WTC11 (cell line): ENCODE data around the gene OCA2. TPM values are rescaled to one million over a fixed set of nuclear protein-coding genes. Genes with fewer than 3 reads are reported as not detected.

Experiments
- ATAC-seq: fragments of 200-7000 bp; cut with Tn5 transposase; 2 replicates; pipeline ENCODE4 v1.10.0; 2021; ENCODE audit warnings: mild to moderate bottlenecking, moderate library complexity
- CTCF ChIA-PET: fragments of 300-600 bp; sonication (Branson Sonifier 250); formaldehyde crosslinking; loops from one replicate; lab custom pipeline; 2021; ENCODE audit warnings: antibody characterized with exemption; lab: Charles Lee
- POLR2A ChIA-PET: fragments of 350-600 bp; sonication (Branson Sonifier 250); formaldehyde crosslinking; loops from one replicate; lab custom pipeline; 2021; ENCODE audit warnings: antibody characterized with exemption; lab: Charles Lee
- DNase-seq: peaks from one replicate; pipeline ENCODE4 v3.0.0; 2021; ENCODE audit warnings: low spot score
- H3K27ac Mint-ChIP-seq: 2 replicates; pipeline ENCODE4 v1.8.0; 2021; ENCODE audit warnings: mixed read lengths
- H3K27me3 Mint-ChIP-seq: 2 replicates; pipeline ENCODE4 v1.8.0; 2021; ENCODE audit warnings: low read depth, mild to moderate bottlenecking, moderate library complexity, mixed read lengths
- H3K36me3 Mint-ChIP-seq: 2 replicates; pipeline ENCODE4 v1.8.0; 2021; ENCODE audit warnings: mixed read lengths
- H3K4me1 Mint-ChIP-seq: 2 replicates; pipeline ENCODE4 v1.8.0; 2022; ENCODE audit warnings: mixed read lengths
- H3K4me3 Mint-ChIP-seq: 2 replicates; pipeline ENCODE4 v1.8.0; 2021; ENCODE audit warnings: mild to moderate bottlenecking, moderate library complexity, mixed read lengths
- H3K9me3 Mint-ChIP-seq: 2 replicates; pipeline ENCODE4 v1.8.0; 2021; ENCODE audit warnings: mixed read lengths
- CBFB ChIP-seq: sonication (generic); formaldehyde crosslinking; IDR thresholded peaks from 2 replicates; pipeline ENCODE4 v1.8.1; 2022; ENCODE audit warnings: mild to moderate bottlenecking, low read depth, missing genetic modification reagents
- CREB1 ChIP-seq: sonication (generic); formaldehyde crosslinking; IDR thresholded peaks from 2 replicates; pipeline ENCODE4 v1.8.0; 2023; ENCODE audit warnings: mild to moderate bottlenecking, missing genetic modification reagents
- CREM ChIP-seq: sonication (generic); formaldehyde crosslinking; IDR thresholded peaks from 2 replicates; pipeline ENCODE4 v1.8.1; 2022; ENCODE audit warnings: mild to moderate bottlenecking, missing genetic modification reagents, moderate library complexity
- FOXJ3 ChIP-seq: sonication (generic); formaldehyde crosslinking; IDR thresholded peaks from 2 replicates; pipeline ENCODE4 v1.9.0; 2021; ENCODE audit warnings: missing genetic modification reagents, mild to moderate bottlenecking, borderline replicate concordance
- FOXK1 ChIP-seq: sonication (generic); formaldehyde crosslinking; IDR thresholded peaks from 2 replicates; pipeline ENCODE4 v1.8.0; 2022; ENCODE audit warnings: mild to moderate bottlenecking, moderate library complexity, missing genetic modification reagents
- JAZF1 ChIP-seq: fragments of 250-450 bp; sonication (Bioruptor Pico); IDR thresholded peaks from 2 replicates; pipeline ENCODE4 v1.9.0; 2021; ENCODE audit warnings: moderate library complexity, mild to moderate bottlenecking, inconsistent platforms
- OVOL2 ChIP-seq: fragments of 250-450 bp; sonication (Bioruptor Pico); IDR thresholded peaks from 2 replicates; pipeline ENCODE4 v1.9.0; 2021; ENCODE audit warnings: mild to moderate bottlenecking, borderline replicate concordance
- TEAD4 ChIP-seq: sonication (generic); formaldehyde crosslinking; IDR thresholded peaks from 2 replicates; pipeline ENCODE4 v1.8.0; 2022; ENCODE audit warnings: mild to moderate bottlenecking, missing genetic modification reagents
- ZNF138 ChIP-seq: sonication (generic); formaldehyde crosslinking; conservative IDR thresholded peaks from 2 replicates; pipeline ENCODE4 v1.8.1; 2022; ENCODE audit warnings: mild to moderate bottlenecking, moderate library complexity, missing genetic modification reagents
- ZNF219 ChIP-seq: sonication (generic); formaldehyde crosslinking; IDR thresholded peaks from 2 replicates; pipeline ENCODE4 v1.8.0; 2023; ENCODE audit warnings: missing genetic modification reagents, mild to moderate bottlenecking, borderline replicate concordance
- ZNF263 ChIP-seq: sonication (generic); formaldehyde crosslinking; IDR thresholded peaks from 2 replicates; pipeline ENCODE4 v1.8.1; 2022; ENCODE audit warnings: low read depth, mild to moderate bottlenecking, moderate library complexity, missing genetic modification reagents
- total RNA-seq: library from RNA; stranded (reverse); gene quantifications from 3 replicates; pipeline ENCODE4 v1.2.3, GENCODE V29; 2021
- TF ChIP-seq, protein P1 (sequence below): sonication (generic); formaldehyde crosslinking; IDR thresholded peaks from 2 replicates; pipeline ENCODE4 v1.8.1; 2022; ENCODE audit warnings: low read depth, missing genetic modification reagents, borderline replicate concordance
- TF ChIP-seq, protein P2 (sequence below): fragments of 250-450 bp; sonication (Bioruptor Pico); IDR thresholded peaks from 2 replicates; pipeline ENCODE4 v1.9.0; 2021; ENCODE audit warnings: mild to moderate bottlenecking, borderline replicate concordance
- TF ChIP-seq, protein P3 (sequence below): sonication (generic); formaldehyde crosslinking; IDR thresholded peaks from 2 replicates; pipeline ENCODE4 v1.8.1; 2023; ENCODE audit warnings: mild to moderate bottlenecking, missing genetic modification reagents
- TF ChIP-seq, protein P4 (sequence below): sonication (generic); formaldehyde crosslinking; IDR thresholded peaks from 2 replicates; pipeline ENCODE4 v1.8.1; 2023; ENCODE audit warnings: mild to moderate bottlenecking, moderate library complexity, missing genetic modification reagents
- TF ChIP-seq, protein P5 (sequence below): fragments of 250-450 bp; sonication (Bioruptor Pico); IDR thresholded peaks from 2 replicates; pipeline ENCODE4 v1.9.0; 2021; ENCODE audit warnings: moderate library complexity, mild to moderate bottlenecking, inconsistent platforms, borderline replicate concordance
- TF ChIP-seq, protein P6 (sequence below): sonication (generic); formaldehyde crosslinking; IDR thresholded peaks from 2 replicates; pipeline ENCODE4 v1.8.1; 2022; ENCODE audit warnings: low read depth, mild to moderate bottlenecking, moderate library complexity, missing genetic modification reagents, borderline replicate concordance

OCA2 gene
- total RNA-seq, 1 experiment from 2014 or later: 0.39 TPM

DNA sequence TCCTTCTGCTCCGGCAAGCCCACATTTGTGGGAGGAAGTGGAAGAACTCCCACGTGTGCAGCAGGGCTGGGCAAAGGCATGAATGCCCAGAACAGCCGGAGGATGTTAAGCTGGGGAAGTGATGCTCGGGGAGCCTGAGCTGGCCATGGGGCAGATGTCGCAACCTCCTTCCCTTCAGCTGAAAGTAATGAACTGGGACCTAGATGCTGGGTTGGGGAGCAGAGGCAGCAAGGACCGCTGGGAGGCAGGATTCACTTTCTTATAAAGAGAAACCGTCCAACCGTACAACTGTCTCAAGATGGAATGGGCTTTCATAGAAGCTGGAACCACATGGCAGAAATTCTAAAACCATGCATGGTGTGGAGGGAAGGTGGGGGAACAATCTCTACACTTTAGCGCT is 290.9 kb downstream of the OCA2 start:
- Mint-ChIP-seq H3K27ac (no peak overlapping the region), H3K27me3 (no peaks in the 10 kb centered on the region), H3K4me1 (no peaks in the 10 kb centered on the region), H3K9me3 (0 out of 2 replicates have a peak, but pooled peaks cover 5% of the 10 kb centered on the region), H3K36me3 (no peaks in the 10 kb centered on the region), H3K4me3 (no peak overlapping the region)
- DNase-seq (no peak), ATAC-seq (no peak)
- ChIA-PET POLR2A (no interaction called here), CTCF (interaction anchor here (1.0 kb wide), 1 partner anchor 288 kb away, joined by 3 read pairs; no protein-coding TSS in a partner anchor)
- TF ChIP-seq CREB1 (CRISPR knock-in tag): no peak
- no peak for TF ChIP-seq OVOL2 (CRISPR knock-in tag)
- no peak for TF ChIP-seq ZNF263 (CRISPR knock-in tag)
- TF ChIP-seq CREM (CRISPR knock-in tag): no peak
- TF ChIP-seq, protein P1, sequence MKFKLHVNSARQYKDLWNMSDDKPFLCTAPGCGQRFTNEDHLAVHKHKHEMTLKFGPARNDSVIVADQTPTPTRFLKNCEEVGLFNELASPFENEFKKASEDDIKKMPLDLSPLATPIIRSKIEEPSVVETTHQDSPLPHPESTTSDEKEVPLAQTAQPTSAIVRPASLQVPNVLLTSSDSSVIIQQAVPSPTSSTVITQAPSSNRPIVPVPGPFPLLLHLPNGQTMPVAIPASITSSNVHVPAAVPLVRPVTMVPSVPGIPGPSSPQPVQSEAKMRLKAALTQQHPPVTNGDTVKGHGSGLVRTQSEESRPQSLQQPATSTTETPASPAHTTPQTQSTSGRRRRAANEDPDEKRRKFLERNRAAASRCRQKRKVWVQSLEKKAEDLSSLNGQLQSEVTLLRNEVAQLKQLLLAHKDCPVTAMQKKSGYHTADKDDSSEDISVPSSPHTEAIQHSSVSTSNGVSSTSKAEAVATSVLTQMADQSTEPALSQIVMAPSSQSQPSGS: no peak
- TF ChIP-seq, protein P2, sequence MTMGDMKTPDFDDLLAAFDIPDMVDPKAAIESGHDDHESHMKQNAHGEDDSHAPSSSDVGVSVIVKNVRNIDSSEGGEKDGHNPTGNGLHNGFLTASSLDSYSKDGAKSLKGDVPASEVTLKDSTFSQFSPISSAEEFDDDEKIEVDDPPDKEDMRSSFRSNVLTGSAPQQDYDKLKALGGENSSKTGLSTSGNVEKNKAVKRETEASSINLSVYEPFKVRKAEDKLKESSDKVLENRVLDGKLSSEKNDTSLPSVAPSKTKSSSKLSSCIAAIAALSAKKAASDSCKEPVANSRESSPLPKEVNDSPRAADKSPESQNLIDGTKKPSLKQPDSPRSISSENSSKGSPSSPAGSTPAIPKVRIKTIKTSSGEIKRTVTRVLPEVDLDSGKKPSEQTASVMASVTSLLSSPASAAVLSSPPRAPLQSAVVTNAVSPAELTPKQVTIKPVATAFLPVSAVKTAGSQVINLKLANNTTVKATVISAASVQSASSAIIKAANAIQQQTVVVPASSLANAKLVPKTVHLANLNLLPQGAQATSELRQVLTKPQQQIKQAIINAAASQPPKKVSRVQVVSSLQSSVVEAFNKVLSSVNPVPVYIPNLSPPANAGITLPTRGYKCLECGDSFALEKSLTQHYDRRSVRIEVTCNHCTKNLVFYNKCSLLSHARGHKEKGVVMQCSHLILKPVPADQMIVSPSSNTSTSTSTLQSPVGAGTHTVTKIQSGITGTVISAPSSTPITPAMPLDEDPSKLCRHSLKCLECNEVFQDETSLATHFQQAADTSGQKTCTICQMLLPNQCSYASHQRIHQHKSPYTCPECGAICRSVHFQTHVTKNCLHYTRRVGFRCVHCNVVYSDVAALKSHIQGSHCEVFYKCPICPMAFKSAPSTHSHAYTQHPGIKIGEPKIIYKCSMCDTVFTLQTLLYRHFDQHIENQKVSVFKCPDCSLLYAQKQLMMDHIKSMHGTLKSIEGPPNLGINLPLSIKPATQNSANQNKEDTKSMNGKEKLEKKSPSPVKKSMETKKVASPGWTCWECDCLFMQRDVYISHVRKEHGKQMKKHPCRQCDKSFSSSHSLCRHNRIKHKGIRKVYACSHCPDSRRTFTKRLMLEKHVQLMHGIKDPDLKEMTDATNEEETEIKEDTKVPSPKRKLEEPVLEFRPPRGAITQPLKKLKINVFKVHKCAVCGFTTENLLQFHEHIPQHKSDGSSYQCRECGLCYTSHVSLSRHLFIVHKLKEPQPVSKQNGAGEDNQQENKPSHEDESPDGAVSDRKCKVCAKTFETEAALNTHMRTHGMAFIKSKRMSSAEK (CRISPR knock-in tag): no peak
- no peak for TF ChIP-seq ZNF219 (CRISPR knock-in tag)
- TF ChIP-seq, protein P3, sequence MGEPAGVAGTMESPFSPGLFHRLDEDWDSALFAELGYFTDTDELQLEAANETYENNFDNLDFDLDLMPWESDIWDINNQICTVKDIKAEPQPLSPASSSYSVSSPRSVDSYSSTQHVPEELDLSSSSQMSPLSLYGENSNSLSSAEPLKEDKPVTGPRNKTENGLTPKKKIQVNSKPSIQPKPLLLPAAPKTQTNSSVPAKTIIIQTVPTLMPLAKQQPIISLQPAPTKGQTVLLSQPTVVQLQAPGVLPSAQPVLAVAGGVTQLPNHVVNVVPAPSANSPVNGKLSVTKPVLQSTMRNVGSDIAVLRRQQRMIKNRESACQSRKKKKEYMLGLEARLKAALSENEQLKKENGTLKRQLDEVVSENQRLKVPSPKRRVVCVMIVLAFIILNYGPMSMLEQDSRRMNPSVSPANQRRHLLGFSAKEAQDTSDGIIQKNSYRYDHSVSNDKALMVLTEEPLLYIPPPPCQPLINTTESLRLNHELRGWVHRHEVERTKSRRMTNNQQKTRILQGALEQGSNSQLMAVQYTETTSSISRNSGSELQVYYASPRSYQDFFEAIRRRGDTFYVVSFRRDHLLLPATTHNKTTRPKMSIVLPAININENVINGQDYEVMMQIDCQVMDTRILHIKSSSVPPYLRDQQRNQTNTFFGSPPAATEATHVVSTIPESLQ: no peak
- no peak for TF ChIP-seq FOXJ3 (CRISPR knock-in tag)
- TF ChIP-seq CBFB (CRISPR knock-in tag): no peak
- TF ChIP-seq JAZF1 (CRISPR knock-in tag): no peak
- TF ChIP-seq, protein P4, sequence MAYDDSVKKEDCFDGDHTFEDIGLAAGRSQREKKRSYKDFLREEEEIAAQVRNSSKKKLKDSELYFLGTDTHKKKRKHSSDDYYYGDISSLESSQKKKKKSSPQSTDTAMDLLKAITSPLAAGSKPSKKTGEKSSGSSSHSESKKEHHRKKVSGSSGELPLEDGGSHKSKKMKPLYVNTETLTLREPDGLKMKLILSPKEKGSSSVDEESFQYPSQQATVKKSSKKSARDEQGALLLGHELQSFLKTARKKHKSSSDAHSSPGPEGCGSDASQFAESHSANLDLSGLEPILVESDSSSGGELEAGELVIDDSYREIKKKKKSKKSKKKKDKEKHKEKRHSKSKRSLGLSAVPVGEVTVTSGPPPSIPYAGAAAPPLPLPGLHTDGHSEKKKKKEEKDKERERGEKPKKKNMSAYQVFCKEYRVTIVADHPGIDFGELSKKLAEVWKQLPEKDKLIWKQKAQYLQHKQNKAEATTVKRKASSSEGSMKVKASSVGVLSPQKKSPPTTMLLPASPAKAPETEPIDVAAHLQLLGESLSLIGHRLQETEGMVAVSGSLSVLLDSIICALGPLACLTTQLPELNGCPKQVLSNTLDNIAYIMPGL (CRISPR knock-in tag): no peak

DNA sequence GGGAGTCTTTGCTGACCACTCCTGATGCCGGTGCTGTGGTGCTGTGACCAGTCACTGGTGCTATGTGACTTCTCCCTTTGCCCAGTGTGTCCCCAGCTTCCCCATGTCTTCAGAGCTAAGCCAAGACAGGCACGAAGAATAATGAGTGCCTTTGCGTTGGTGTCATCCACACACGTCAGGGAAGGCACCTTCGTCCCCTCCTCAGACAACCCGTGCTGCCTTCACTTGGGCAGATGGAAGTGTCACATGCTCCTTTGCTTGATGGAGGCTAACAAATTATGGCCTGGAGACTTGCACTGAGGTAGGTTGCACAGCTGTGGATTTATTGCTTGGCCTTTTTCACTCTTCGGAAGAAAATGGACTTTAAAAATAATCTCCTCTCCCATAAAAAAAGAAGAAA is 291.8 kb downstream of the OCA2 start:
- Mint-ChIP-seq H3K27me3 (no peaks in the 10 kb centered on the region), H3K27ac (no peak overlapping the region)
- POLR2A ChIA-PET: interaction anchor here (0.6 kb wide), 1 partner anchor 102 kb away, joined by 3 read pairs; no protein-coding TSS in a partner anchor

More for the DNA sequence above, 291.8 kb downstream of the OCA2 start:
- DNase-seq (no peak), ATAC-seq (no peak)
- H3K4me3 Mint-ChIP-seq: no peak overlapping the region
- no peaks in the 10 kb centered on the region for H3K4me1 Mint-ChIP-seq
- CTCF ChIA-PET: interaction anchor here (2.1 kb wide), 1 partner anchor 127 kb away, joined by 5 read pairs; no protein-coding TSS in a partner anchor
- H3K36me3 Mint-ChIP-seq: no peaks in the 10 kb centered on the region
- TF ChIP-seq ZNF138 (no peak), TEAD4 (CRISPR knock-in tag) (no peak), FOXK1 (no peak)
- TF ChIP-seq, protein P1: no peak
- TF ChIP-seq, protein P5, sequence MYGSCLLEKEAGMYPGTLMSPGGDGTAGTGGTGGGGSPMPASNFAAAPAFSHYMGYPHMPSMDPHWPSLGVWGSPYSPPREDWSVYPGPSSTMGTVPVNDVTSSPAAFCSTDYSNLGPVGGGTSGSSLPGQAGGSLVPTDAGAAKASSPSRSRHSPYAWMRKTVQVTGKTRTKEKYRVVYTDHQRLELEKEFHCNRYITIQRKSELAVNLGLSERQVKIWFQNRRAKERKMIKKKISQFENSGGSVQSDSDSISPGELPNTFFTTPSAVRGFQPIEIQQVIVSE (CRISPR knock-in tag): no peak
- TF ChIP-seq, protein P6, sequence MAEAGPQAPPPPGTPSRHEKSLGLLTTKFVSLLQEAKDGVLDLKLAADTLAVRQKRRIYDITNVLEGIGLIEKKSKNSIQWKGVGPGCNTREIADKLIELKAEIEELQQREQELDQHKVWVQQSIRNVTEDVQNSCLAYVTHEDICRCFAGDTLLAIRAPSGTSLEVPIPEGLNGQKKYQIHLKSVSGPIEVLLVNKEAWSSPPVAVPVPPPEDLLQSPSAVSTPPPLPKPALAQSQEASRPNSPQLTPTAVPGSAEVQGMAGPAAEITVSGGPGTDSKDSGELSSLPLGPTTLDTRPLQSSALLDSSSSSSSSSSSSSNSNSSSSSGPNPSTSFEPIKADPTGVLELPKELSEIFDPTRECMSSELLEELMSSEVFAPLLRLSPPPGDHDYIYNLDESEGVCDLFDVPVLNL (CRISPR knock-in tag): no peak
- TF ChIP-seq, all 79 proteins: peak for 0
- H3K9me3 Mint-ChIP-seq: 0 out of 2 replicates have a peak, but pooled peaks cover 5% of the 10 kb centered on the region
